GM13976 (cell line): ENCODE measurements around the gene FXR2.

ENCODE experiments used
- DNase-seq: peaks from one replicate; pipeline ENCODE4 v3.0.0; 2012; ENCODE audit warnings: low spot score
- in situ Hi-C: fragments of 300-500 bp; cut with MboI; formaldehyde crosslinking; loops from one replicate; pipeline ENCODE4 v1.12.0; 2022; ENCODE audit warnings: low sequenced_read_pairs, mixed read lengths, inconsistent platforms; ENCODE audit not compliant: unreplicated experiment
- TF ChIP-seq, protein P1 (sequence below): IDR thresholded peaks from 2 replicates; pipeline ENCODE4 v1.5.1; 2012; ENCODE audit warnings: borderline replicate concordance, mild to moderate bottlenecking; ENCODE audit not compliant: insufficient read depth; ENCODE audit errors: extremely low read depth, missing control alignments, control extremely low read depth

FXR2 gene

DNA sequence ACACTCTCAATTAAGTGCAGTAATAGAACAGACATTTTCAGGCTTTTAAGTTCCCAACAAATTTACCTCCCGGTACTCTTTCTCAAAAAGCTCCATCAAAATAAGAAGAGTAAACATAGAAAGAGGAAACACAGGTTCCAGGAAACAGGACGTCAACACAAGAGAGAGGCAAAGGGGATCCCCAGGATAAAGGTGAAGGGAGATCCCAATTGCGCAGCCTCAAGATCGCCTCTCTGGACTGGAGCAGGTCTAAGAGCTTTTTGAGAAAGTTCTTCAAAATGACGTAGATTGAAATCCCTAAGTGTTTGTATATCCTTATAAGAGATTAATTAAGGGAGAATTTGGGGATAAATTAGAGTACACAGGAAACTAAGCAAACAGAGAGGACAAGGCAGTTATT is 3.9 kb upstream of the FXR2 start:
- in situ Hi-C loops: no loop called here
- DNase-seq: no peak
- TF ChIP-seq, protein P1, sequence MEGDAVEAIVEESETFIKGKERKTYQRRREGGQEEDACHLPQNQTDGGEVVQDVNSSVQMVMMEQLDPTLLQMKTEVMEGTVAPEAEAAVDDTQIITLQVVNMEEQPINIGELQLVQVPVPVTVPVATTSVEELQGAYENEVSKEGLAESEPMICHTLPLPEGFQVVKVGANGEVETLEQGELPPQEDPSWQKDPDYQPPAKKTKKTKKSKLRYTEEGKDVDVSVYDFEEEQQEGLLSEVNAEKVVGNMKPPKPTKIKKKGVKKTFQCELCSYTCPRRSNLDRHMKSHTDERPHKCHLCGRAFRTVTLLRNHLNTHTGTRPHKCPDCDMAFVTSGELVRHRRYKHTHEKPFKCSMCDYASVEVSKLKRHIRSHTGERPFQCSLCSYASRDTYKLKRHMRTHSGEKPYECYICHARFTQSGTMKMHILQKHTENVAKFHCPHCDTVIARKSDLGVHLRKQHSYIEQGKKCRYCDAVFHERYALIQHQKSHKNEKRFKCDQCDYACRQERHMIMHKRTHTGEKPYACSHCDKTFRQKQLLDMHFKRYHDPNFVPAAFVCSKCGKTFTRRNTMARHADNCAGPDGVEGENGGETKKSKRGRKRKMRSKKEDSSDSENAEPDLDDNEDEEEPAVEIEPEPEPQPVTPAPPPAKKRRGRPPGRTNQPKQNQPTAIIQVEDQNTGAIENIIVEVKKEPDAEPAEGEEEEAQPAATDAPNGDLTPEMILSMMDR: no peak

DNA sequence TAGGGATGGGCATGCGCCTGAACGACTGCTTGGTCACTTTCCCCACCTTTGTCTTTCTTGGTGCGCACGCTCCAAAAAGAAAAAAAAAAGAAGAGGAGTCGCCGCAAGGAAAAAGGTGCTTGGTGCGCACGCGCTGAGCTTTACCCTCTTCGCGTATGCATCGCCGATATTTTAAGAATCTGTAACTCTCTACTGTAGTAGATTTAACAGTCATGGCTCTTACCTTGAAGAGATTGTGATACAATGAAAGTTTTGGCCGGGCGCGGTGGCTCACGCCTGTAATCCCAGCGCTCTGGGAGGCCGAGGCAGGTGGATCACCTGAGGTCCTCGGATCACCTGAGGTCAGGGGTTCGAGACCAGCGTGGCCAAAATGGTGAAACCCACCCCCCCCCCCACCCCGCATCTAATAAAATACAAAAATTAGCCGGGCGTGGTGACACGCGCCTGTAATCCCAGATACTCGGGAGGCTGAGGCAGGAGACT is 609 bp upstream of the FXR2 start:
- TF ChIP-seq, protein P1: no peak
- in situ Hi-C loops: no loop called here
- DNase-seq: no peak

GRCh38 chr17:7613769-7614424 is 800 bp downstream of the FXR2 start:
- in situ Hi-C loops: no loop called here
- DNase-seq: no peak
- TF ChIP-seq, protein P1: no peak

DNA sequence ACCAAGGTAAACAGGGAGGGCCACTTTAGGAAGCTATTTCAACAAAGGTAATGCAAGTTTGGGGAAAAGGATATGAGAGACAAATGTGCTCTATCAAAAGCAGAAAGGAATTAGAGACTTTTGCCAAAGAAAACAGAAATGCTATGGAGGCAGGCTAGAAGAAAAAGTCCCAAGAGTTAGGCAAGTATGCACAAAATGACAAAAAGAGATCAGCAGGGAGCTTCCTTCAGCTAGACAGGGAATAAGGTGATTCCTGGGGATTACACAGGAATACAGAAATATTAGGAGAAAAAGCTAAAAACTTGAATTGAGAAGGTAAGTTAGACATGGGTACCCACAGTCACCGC is 2.4 kb downstream of the FXR2 start:
- TF ChIP-seq, protein P1: no peak
- no peak for DNase-seq
- in situ Hi-C loops: no loop called here

GRCh38 chr17:7611635-7612293 is 2.9 kb downstream of the FXR2 start:
- in situ Hi-C loops: no loop called here
- DNase-seq: no peak
- TF ChIP-seq, protein P1: no peak

DNA sequence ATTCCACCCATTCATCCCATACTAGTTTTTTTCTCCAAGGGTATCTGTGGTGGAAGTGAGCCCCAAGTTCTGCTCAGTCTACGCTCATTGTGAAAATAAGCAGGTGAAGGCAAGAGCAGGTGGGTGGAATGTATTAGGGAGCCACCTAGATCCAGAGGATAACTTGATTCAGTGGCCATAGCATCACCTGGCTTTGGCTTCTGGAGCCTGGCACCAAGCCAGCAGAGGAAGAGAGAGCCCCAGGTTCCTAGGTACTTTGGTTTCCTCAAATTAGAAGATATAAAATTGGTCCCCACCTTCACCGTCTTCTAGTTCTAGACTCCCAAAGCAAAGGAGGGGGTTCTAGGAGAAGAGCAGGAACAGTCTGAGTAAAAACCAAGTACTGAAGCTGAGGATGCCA is 4.1 kb downstream of the FXR2 start:
- in situ Hi-C loops: no loop called here
- DNase-seq: no peak
- TF ChIP-seq, protein P1: no peak
